ENCODE measurements around the gene HLF.

Gene HLF

GRCh38 chr17:55348749-55349354 lies 84.1 kb downstream of the HLF start:
- TF ChIP-seq, protein P1, sequence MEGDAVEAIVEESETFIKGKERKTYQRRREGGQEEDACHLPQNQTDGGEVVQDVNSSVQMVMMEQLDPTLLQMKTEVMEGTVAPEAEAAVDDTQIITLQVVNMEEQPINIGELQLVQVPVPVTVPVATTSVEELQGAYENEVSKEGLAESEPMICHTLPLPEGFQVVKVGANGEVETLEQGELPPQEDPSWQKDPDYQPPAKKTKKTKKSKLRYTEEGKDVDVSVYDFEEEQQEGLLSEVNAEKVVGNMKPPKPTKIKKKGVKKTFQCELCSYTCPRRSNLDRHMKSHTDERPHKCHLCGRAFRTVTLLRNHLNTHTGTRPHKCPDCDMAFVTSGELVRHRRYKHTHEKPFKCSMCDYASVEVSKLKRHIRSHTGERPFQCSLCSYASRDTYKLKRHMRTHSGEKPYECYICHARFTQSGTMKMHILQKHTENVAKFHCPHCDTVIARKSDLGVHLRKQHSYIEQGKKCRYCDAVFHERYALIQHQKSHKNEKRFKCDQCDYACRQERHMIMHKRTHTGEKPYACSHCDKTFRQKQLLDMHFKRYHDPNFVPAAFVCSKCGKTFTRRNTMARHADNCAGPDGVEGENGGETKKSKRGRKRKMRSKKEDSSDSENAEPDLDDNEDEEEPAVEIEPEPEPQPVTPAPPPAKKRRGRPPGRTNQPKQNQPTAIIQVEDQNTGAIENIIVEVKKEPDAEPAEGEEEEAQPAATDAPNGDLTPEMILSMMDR (IDR thresholded peaks at IDR 0.05): peak; percentile 67
- no peak for DNase-seq (ENCODE audit: low spot score)
- H3K4me3 ChIP-seq: no peak overlapping the region
- no peak overlapping the region for H3K27ac ChIP-seq

DNA sequence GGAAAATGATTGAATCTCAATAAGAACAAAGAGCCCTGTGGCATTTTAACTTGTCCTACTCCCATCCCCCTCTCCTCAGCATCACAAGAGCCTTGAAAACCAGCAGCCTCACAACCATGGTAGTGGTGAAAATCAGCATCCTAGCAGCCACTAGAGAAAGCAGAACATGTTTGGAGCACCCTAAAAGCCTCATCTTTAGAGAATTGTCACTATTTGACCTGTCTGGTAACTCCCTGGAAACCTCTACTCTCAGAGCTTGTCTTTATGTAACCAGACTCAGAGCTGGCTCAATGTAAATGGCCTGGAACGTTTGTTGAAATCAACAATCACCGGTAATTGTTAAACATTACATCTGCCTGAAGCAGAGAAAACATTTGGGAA lies 86.1 kb downstream of the HLF start:
- no peak overlapping the region for H3K27ac ChIP-seq
- DNase-seq (ENCODE audit: low spot score): no peak
- H3K4me3 ChIP-seq: no peak overlapping the region
- TF ChIP-seq, protein P1 (IDR thresholded peaks at IDR 0.05): no peak

DNA sequence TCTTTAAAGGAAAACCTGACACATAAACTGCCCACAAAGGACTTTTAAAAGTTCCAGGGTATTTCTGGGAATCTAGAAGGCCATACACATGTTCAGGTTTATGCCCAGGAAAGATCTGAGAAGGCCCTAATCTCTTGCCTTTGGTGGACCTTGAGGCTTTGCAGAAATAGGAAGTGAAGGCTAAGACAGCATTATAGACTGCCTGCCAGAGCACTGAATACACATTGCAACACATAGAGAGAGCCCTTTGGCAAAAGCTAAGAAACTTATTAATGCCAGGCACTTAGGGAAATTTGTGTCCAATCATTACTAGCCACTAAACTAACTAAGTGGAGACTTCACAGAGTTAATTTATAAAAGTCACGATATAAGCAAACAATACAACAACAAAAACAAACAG lies 86.5 kb downstream of the HLF start:
- TF ChIP-seq, protein P1 (IDR thresholded peaks at IDR 0.05): no peak
- H3K4me3 ChIP-seq: no peak overlapping the region
- H3K27ac ChIP-seq: no peak overlapping the region
- DNase-seq (ENCODE audit: low spot score): no peak

- Histone ChIP-seq H3K4me3 (no peak overlapping the region), H3K27ac (no peak overlapping the region)
- no peak for DNase-seq (ENCODE audit: low spot score)
- TF ChIP-seq, protein P1 (IDR thresholded peaks at IDR 0.05): no peak
Measured at GRCh38 chr17:55354010-55354409, 89.2 kb downstream of the HLF start.

DNA sequence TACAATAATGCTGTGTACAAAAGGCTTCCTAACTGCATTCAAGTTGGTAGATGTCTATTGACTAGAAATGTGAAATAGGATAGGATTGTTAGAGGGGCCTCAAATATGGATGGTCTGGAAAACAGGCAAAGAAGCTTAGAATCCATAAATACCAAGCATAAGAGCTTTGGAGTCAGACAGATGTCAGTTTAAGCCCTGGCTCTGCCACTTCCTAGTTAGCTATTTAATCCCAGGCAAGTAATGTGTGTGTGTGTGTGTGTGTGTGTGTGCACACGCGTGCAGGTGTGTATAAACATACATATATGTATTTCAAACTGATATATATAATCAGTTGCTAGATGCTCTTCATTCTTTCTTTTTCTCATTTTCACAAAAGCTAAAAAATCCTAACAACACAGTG lies 90.2 kb downstream of the HLF start:
- TF ChIP-seq, protein P1 (IDR thresholded peaks at IDR 0.05): no peak
- no peak overlapping the region for H3K27ac ChIP-seq
- DNase-seq (ENCODE audit: low spot score): no peak
- H3K4me3 ChIP-seq: no peak overlapping the region

DNA sequence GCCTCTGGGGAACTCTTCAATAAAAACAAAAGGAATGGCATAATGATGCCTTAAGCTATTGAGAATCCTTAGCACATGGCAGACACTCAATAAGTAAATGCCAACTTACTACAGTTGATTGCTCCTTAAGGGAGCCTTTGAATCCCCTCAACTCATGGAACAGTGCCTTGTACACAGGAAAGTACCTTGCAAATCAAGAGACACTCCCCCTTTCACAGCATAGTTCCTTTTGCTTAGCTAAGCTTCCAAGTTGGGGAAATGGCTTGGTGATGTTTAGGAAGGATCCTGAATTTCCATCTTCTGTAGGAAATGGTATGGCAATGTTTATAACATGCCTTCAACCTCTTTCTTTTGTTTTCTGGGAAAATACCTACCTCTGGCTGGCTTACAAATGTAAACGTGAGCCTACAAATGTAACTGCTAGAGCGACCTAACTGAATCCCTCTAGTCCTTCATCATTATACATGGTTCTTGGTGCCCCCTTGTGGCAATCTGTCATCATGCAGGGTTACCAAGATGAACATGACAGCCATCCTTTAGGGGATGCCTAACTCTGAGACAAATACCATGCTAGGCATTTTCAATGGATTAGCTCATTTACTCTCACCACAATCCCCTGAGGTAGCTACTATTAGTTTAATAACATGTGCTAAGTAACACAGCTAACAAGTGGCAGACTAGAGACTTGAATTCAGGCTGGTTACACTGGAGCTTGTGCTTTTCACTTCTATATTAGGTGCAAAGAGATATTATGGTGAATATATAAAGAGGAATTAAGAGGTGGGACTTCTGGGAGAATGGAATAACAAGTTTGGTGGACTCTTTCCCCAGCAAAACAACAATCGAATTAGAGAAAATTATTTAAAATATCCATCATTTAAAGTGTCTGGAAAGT lies 91.9 kb downstream of the HLF start:
- no peak for DNase-seq (ENCODE audit: low spot score)
- TF ChIP-seq, protein P1 (IDR thresholded peaks at IDR 0.05): peak; percentile 52
- Histone ChIP-seq H3K27ac (no peak overlapping the region), H3K4me3 (no peak overlapping the region)

DNA sequence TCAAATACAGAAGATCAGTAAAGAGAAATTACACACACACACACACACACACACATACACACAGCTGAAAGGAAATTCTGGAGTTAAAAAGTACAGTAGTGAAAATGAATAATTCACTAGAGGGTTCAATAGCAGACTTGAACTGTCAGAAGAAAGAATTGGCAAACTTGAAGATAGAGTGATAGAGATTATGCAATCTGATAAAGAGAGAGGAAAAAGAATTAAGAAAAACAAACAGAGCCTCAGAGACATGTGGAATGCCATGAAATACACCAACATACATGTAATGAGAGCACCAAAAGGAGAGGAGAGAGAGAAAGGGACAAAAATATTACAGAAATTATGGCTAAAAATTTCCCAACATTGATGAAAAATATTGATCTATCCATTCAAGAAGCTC lies 96.2 kb downstream of the HLF start:
- H3K27ac ChIP-seq: no peak overlapping the region
- TF ChIP-seq, protein P1 (IDR thresholded peaks at IDR 0.05): no peak
- DNase-seq (ENCODE audit: low spot score): no peak
- H3K4me3 ChIP-seq: no peak overlapping the region
